ENCODE results near the gene KRTAP10-5.

DNA sequence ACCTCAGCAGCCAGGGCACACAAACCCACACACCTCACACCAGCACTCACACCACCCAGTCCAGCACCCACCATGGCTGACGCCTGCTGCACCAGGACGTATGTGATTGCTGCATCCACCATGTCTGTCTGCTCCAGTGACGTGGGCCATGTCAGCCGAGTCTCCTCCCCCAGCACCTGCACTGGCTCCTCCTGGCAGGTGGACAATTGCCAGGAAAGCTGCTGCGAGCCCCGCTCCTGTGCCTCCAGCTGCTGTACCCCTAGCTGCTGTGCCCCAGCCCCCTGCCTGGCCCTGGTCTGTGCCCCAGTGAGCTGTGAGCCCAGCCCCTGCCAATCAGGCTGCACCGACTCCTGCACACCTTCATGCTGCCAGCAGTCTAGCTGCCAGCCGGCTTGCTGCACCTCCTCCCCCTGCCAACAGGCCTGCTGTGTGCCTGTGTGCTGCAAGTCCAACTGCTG is 31.7 kb upstream of the KRTAP10-5 start, which contains the start of gene KRTAP10-8:
- TF ChIP-seq EZH2 (IDR thresholded peaks at IDR 0.05; ENCODE audit: insufficient read depth, low read length): no peak
- TF ChIP-seq, protein P1, sequence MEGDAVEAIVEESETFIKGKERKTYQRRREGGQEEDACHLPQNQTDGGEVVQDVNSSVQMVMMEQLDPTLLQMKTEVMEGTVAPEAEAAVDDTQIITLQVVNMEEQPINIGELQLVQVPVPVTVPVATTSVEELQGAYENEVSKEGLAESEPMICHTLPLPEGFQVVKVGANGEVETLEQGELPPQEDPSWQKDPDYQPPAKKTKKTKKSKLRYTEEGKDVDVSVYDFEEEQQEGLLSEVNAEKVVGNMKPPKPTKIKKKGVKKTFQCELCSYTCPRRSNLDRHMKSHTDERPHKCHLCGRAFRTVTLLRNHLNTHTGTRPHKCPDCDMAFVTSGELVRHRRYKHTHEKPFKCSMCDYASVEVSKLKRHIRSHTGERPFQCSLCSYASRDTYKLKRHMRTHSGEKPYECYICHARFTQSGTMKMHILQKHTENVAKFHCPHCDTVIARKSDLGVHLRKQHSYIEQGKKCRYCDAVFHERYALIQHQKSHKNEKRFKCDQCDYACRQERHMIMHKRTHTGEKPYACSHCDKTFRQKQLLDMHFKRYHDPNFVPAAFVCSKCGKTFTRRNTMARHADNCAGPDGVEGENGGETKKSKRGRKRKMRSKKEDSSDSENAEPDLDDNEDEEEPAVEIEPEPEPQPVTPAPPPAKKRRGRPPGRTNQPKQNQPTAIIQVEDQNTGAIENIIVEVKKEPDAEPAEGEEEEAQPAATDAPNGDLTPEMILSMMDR (IDR thresholded peaks at IDR 0.05; ENCODE audit: insufficient read depth, low read depth, low read length): no peak
